GM19043 (cell line): ENCODE measurements around the gene UBA6.
"Not testable (repeated sequence)": the region's sequence is repeated elsewhere in the genome, so short reads cannot be mapped to it uniquely, and the experiment has no call there.

Experiments
- ATAC-seq: cut with Tn5 transposase; IDR thresholded peaks from one replicate; pipeline ENCODE4 v1.9.1; 2021; ENCODE audit warnings: low read depth; ENCODE audit not compliant: unreplicated experiment

The UBA6 gene

DNA sequence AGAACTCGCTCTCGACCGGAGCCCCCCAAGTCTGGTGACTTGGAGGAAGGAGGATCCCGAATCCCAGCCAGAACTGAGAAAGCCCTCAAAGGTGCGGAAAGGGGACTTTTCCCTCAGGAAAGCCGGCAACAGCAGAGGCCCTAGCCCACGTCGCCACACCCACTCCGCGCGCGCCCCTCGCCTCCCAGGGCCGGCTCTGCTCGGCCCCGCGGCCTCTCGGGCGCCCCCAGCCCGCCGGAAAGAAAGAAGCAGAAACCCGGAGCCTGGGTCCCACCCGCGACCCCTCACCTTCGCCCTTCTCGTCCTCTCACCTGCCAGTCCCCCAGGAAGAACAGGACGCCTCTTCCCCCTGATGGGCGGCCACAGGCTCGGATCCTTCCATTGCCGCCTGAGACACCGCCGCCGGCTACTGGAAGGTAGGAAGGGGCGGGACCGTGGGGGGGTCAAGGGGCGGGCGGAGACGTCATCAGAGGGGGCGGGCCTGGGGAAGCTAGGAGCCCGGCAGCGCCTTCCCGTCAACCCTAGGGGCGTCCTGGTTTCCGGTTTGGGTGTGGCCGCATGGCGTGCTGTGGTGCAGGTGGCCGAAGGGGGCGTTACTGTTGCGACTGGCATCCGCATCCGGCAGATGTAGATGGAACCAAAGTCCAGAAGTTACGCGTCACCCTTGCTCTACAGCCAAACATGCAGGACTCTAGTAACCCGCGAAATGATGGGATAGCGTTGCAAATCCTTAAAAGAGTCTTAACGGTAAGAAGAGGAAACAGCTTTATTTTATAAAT is at the start of gene UBA6:
TSS of gene UBA6 (minus strand) at position 418 of the 779 bp plus-strand sequence. CDS start at position 382, 36 bp downstream.
- ATAC-seq: peak; percentile 97

DNA sequence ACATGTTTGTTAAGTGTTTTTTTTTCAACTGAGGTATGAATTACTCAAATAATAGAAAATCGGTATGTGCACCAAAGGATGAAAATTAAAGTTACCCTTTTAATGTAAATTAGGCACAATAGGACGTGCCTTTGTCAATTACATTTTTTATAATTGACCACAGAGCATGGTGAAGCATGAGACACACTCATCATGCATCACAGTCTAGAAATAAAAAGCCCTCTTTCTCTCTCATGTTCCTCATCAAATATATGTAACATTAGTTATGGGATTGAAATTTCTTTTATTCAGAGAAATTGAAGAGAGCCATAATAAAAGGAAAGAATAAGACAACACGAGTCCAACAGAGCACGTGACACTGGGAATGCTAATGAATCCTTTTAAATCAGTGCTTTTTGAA is 49.7 kb upstream of the UBA6 start:
- no peak for ATAC-seq

DNA sequence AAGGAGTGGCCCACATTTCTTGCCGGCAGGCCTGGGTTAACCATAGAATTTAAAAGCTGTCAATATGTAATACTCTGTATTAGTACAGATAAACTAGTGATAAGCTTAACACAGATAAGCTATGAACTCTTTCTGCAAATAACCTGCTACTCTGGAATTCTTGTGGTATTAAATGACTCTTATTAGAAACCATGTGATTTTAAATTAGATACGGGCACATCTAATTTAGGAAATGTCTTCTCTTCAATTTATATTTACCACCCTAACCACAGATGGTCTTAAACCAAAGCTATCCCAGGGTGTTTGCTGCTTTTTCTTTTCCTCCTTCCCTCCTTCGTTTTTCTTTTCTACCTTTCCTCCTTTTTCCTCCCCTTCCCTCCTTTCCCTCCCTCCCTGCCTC is 48.3 kb upstream of the UBA6 start:
- ATAC-seq: no peak

DNA sequence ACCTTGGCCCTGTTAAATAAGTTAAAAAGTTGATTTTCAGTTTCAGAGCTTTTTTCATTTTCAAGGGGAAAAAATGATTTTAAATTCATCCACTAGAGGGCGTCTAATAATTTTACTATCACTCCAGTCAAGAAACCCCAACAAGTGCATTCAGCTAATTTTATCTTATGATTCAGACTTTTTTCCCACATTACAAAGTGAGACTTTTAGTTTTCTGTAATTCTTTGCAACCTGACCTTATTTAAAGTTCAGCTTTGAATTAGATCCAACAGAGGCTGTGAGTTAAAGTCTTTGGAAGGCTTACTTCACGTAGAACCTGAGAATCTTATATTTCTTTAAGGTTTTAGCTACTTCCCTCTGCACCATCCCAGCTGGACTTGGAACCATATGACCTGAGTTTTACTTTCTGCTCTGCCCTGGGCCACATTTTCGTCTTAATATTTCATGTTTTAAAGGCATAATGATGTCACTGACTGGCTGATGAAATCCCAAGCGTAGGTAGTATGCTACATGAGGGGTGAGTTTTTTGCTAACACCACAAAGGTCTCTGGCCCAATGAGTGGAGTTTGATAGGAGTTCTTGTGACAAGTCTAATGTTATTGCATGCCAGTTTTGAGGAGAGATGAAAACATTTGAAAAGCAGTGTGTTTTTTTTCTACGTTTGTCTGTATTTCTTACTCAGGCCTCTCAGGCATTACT is 46.0 kb upstream of the UBA6 start:
- ATAC-seq: peak; percentile 45

DNA sequence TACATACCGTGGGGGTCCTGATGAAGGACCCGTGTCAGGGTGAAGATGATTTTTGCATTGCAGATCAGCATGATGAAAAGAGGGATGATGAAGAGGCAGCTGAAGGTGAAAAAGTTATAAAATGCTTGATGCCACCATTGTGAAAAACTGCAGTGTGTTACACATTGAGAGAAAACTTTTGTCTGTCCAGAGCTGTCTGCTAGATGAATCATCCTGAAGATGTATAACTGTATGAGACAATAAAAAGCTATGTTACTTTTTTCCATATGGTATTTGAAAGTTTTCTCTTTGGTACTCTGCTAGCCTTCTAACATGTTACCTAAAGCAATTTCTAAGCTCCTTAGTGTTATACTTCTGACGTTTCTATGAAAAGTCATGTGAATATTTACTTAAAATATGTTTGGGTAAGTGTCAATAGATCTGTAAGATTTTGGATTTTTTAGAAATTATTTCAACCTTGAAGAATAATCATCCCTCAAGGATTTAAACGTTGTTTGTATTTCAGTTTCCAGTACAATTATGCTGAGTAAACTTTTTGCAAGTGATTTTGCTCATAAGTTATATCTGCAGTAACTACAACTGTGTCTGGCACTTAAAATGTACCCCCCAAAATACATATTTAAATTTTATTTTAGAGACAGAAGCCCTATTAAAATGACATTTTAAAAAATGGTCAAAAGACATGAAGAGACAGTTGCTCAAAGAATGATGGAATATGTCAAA is 43.8 kb upstream of the UBA6 start:
- ATAC-seq: no peak

DNA sequence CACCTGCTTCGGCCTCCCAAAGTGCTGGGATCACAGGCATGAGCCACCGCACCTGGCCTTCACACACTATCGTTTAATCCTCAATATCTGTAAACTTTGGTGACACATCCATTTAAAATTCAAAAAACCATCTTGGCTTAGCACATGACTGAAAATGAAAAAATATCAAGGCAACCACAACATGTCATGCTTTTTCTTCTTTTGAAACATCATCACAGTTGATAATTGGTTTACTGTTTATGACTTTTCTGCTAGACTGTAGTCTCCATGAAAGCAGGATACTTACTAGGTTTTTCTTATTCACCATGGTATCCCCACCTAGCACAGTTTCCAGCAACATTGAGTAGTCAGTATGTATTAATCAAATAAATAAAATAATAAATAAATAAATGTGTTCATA is 42.2 kb upstream of the UBA6 start:
- no peak for ATAC-seq

DNA sequence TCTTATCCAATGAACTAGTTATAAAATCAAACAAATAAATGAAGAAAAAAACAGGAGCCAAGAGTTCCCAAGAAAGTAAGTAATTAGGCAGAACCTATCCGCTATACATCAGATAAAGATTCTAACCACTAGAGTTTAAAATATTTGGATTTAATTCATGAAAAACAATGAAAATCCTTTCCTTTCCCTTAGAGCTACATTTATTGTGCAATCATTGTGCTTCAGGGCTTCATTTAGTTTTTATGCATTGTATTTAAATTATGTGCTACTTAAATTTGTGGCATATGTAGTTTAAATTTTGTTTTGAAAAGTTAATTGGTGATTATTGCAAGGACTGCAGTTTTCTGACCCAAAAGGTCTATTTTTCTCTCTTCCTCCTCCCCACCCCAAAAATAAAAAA is 35.3 kb upstream of the UBA6 start:
- no peak for ATAC-seq

DNA sequence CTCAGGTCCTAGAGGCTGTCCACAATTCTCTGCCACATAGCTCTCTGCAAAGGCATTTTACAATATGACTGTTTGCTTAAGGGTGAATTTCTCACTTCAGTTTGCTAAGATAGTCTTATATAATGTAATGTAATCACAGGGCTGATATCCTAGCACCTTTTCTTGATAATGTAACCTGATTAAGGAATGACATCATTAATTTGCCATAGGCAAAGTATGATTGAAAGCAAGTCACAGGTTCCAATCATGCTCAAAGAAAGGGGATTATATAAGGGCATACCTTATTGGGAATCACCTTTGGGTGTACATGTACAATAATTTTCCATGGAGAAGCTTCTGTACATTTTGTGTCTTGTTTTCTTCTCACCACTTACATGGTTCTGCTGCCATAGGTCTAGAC is 34.4 kb upstream of the UBA6 start:
- no peak for ATAC-seq

DNA sequence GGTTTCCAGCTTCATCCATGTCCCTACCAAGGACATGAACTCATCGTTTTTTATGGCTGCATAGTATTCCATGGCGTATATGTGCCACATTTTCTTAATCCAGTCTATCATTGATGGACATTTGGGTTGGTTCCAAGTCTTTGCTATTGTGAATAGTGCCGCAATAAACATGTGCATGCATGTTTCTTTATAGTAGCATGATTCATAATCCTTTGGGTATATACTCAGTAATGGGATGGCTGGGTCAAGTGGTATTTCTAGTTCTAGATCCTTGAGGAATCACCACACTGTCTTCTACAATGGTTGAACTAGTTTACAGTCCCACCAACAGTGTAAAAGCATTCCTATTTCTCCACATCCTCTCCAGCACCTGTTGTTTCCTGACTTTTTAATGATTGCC is 29.6 kb upstream of the UBA6 start:
- not testable (repeated sequence) for ATAC-seq

DNA sequence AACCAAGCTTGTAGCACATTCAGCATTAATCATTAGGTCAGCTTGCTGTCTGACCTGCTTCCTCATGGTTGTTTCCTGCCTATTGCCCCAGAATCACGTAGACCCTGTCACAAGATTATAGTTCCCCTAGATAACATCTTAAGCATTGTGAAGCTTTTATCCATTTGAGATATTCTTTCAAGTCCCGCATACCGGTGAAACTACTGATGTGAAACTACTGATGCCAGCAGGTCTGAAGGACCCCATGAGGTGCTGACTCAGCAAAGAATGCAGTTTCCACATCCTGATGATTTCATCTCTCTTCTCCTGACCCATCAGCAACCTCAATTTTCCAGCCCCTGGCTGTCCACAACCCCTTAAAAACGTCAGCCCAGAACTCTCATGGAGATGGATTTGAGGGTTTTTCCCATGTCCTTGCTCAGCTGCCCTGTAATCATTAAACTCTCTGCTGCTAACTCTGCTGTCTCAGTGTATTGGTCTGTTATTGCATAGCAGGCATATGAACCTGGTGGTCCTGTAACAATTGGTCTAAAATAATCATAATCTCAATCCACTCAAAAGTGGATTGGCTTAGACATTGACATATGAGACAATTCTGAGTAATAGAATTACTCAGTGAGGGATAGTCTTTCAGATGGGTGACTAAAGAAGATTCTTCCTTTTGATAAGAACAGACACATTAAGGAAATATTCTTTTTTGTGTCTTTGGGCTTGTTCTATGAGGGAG is 26.3 kb upstream of the UBA6 start:
- no peak for ATAC-seq

DNA sequence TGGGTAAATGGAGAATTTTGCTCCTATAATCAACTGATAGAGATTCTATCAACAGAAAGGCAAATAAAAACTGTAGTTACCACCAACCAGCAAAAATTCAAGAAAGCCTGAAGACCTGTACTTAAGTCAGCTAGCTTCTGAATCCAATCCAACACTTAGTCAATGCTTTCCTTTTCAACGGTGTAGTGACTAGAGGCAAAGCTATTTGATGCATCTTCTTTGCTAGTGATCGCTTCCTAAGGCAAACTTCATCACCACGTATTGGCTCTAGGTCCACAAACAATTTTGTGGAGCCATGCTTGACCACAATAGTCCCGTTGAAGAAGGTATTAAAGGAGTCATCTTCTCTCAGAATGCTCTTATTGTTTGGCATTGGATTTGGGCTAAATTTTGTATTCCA is 25.0 kb upstream of the UBA6 start:
- ATAC-seq: no peak

DNA sequence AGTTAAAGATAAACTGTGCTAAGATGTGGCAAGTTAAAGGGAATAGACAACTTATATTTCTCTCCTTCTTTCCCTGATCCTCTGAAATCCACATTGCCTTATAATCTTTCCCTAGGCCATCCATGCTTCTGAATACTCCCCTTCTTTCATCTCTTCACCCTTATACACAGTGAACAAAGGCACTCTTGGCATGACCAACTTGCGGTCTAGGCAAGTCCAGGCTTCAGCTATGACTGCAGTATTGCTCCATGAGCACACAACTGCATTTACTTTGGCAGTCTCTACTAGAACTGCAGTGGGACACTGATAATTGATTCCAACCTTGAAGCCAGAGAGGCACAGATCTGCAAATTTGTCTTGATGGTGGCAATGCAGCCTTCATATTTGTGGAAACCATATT is 24.2 kb upstream of the UBA6 start:
- no peak for ATAC-seq

DNA sequence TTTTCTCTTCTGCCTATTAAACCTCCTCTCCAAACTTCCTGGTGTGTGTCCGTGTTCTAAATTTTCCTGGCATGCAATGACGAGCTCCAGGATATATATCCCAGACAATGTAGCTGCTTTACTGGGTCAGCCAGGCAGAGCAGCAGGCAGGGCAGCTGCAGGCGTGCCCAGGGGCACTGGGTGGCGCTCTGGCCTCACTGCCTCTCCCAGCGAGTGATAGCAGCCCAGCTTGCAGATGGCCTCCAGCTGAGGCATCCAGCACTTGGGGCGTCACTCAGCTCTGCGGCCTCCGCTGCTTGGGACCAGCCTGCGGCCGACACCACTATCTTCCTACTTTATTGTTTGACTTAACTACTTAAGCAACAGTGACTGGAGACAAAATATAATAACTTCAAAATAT is 23.0 kb upstream of the UBA6 start:
- ATAC-seq: no peak

DNA sequence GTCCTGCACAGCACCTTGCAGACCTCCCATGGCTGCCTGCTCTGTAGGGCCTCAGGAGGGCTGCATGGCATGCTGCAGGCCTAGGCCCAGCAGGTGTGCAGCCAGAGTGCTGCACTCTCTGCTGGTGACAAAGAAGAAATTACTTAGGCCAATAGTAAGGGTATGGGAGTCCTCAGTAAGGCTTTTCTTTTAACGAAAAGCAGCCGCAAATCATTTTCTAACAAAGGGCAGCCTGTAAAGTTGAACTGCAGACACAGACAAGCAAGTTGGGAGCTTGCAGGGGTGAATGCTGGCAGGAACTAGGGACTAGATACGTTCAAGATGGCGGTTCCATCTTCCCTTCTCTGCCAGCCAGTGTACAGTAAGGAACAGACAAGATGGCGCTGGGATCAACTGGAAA is 22.4 kb upstream of the UBA6 start:
- ATAC-seq: no peak

DNA sequence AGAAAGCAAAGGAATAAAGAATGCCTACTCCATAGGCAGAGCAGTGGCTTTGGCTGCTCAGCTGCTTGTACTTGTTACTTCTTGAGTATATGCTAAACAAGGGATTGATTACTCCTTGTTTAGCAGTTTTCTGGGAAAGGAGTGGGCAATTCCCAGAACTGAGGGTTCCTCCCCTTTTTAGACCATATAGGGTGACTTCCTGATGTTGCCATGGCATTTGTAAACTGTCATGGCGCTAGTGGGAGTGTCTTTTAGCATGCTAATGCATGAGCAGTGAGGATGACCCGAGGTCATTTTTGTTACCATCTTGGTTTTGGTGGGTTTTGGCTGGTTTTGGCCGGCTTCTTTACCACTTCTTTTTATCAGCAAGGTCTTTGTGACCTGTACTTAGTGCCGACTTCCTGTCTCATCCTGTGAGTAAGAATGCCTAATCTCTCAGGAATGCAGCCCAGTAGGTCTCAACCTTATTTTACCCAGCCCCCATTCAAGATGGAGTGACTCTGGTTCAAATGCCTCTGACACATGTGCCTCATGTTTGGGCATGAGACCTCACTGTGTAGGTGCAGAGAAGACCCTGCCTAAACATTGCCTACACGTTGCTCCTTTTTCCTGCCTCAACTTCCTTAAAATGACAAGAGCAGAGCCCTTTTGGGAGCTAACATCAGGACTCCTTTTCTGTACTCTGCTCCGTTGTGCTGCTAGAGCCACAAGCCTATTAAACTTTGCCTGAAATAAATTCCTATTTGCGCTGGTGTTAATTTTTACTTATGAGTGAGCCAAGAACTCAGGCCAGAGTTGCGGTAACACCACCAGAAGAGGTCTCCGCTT is 21.0 kb upstream of the UBA6 start:
- no peak for ATAC-seq

DNA sequence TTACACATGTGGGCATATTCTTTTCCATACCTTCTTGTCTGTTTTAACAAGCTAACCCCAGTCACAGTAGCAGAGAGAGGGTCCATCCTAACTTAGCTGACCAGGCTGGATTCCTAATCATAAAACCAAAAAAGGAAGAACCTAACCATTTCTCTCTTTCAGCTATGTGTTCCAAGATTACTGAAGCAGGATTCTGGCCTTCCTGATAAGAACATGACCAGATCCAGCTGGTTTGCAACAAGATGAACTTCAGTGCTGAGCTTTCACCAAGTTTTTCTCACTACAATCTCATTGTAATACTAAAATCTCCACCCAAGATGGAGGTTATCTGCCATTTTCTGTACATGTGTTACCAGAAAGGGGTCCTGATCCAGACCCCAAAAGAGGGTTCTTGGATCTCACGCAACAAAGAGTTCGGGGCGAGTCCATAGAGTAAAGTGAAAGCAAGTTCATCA is 20.4 kb upstream of the UBA6 start:
- ATAC-seq: no peak

DNA sequence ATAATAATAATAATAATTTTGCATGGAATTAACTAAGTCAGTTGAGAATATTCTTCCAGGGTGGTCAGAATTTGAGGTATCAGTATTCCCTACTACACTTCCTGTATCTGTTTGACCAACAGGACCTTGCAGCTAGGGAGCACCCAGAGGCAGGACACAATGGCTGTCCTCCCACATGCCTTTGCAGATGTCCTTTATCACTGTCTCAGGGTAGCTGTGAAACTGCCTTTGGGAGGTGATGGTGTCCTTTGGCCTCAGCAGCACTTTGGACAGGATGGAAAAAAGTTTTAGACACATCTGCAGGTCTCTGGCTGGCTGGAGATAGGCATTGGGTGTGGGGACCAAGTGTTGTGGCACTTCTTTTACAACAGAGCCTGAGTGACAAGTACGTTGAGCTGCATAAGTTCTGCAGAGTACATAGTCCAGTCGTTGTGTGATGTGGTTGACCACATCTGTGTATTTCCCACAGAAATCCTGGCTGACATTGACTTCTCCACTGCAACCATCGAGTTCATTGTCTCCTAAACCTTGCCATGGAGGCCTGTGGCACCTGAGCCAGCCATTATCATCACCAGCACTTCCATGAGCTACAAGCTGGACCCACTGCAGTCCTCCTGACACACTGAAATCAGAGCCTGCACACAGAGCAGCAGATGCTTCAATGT is 19.1 kb upstream of the UBA6 start:
- ATAC-seq: no peak

DNA sequence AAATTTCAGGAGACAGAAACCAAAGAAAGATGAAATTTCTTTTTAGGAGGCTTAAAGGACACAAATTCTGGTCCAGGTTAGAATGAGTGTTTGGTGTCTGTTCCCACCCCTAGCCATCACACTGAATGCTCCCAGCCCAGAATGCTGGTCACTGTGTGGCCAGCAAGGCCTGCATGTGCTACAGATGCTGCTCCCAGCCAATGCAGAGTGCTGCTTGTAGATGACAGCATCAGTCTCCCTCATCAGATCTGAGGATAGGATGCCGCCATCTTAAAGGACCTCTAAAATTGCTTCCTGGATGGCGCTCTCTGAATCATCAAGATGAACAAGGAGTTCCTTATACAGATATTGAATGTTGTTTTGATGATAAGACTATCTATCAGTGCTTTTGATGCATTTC is 17.9 kb upstream of the UBA6 start:
- no peak for ATAC-seq

DNA sequence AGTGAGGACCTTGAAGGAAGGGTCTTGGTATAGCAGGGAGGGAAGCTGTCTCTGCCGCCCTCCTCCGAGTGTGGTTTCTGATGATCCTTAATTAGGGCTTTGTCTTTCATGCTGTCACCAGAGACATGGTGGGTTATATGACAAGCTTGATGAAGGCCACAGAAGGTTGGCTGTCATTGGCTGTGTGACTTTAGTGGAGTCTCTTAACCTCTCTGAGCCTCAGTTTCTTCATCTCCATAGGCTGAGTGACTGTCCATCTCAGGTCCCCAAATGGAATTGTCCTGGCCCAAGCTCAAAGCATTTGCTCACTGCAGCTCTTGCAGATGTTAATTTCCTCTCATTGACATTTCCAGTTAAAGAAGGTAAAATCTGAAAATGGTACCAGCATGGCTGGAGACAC is 16.6 kb upstream of the UBA6 start:
- no peak for ATAC-seq
